Cardiac fibroblast (primary cell): ENCODE measurements around the gene MGAT5B.
"Not testable (repeated sequence)": the region's sequence is repeated elsewhere in the genome, so short reads cannot be mapped to it uniquely, and the experiment has no call there.

Experiments used
- DNase-seq, 2 donors: peaks; one replicate each; pipeline versions ENCODE4 v3.0.0 to v3.0.0-alpha.2; 2010; ENCODE audit warnings: low read depth in 2 of 2
- H3K4me3 ChIP-seq, 2 donors: replicated peaks in 1 of 2; 1 replicate in 1 of 2; 2 replicates in 1 of 2; pipeline ENCODE4 v1.5.1; 2011; ENCODE audit warnings: low read depth in 2 of 2, low read length in 2 of 2, mild to moderate bottlenecking in 2 of 2, moderate library complexity in 1 of 2
- TF ChIP-seq, protein P1 (sequence below): IDR thresholded peaks from one replicate; pipeline ENCODE4 v1.5.1; 2011; ENCODE audit warnings: low read depth, mild to moderate bottlenecking, low read length, inconsistent platforms

MGAT5B gene

DNA sequence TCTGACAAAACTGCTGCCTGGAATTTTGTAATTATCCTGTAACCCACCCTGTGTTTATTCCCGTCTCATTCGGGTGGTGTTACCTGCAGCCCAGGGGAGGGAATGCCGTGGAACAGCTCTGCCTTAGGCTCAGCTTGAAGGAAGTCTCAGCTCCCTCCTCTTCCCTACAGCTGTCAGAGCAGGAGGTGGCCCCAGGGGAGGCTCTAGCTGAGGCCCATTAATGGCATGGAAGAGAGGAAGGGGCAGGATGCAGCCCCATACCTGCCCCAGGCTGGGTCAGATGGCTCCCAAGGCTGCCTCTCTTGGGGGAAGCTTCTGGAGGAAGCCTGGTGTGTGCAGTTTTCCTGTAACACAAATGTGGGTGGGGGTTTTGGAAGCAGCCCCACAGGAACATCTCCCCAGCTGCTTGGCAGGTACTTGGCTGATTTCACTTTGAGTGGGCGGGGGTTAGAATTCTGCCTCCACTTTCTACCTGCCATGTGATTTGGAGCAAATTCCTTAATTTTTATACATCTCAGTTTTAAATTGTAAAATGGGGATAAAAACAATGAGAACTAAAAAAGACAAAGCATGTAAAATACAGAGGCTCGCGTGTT is 103.9 kb downstream of the MGAT5B start:
- no peak overlapping the region for H3K4me3 ChIP-seq
- TF ChIP-seq, protein P1, sequence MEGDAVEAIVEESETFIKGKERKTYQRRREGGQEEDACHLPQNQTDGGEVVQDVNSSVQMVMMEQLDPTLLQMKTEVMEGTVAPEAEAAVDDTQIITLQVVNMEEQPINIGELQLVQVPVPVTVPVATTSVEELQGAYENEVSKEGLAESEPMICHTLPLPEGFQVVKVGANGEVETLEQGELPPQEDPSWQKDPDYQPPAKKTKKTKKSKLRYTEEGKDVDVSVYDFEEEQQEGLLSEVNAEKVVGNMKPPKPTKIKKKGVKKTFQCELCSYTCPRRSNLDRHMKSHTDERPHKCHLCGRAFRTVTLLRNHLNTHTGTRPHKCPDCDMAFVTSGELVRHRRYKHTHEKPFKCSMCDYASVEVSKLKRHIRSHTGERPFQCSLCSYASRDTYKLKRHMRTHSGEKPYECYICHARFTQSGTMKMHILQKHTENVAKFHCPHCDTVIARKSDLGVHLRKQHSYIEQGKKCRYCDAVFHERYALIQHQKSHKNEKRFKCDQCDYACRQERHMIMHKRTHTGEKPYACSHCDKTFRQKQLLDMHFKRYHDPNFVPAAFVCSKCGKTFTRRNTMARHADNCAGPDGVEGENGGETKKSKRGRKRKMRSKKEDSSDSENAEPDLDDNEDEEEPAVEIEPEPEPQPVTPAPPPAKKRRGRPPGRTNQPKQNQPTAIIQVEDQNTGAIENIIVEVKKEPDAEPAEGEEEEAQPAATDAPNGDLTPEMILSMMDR = no peak
- no peak for DNase-seq

DNA sequence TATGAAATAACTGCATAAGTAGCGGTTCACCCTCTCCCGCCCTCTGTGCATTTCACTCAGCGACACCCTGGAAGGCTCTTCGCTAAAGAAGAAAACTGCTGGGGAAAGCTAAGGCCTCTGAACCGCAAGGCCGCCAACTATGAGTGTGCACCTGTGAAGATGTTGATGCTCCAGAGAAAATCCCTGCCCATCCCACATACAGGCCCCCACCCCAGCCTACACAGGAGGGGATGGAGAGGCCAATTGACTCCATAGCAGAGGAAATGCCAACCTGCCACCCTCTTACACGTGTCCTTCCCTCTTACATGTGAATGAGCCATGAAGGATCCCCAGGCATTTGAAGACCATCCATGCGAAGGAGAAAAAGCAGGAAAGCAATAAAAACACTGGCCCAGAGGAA is 104.8 kb downstream of the MGAT5B start:
- TF ChIP-seq, protein P1 = no peak
- no peak for DNase-seq
- no peak overlapping the region for H3K4me3 ChIP-seq

DNA sequence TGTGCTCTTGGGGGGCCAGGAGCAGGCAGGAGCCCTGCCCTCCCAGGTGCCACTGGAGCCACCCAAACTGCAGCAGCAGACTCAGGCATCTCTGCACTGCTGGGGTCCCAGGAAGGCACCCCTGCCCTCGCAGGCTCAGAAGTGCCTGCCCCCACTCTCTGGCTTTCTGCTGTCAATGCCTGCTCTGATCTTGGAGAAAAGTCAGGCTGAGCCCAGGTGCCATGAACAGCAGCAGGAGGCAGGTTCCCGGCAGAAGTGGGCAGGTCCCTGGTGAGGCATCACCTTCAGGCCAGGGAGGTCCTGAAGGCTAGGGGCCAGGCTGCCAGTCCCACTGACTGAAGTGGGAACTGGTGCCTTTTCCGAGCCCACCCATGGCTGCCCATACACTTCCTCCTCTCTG is 106.5 kb downstream of the MGAT5B start:
- no peak overlapping the region for H3K4me3 ChIP-seq
- TF ChIP-seq, protein P1 = no peak
- no peak for DNase-seq

DNA sequence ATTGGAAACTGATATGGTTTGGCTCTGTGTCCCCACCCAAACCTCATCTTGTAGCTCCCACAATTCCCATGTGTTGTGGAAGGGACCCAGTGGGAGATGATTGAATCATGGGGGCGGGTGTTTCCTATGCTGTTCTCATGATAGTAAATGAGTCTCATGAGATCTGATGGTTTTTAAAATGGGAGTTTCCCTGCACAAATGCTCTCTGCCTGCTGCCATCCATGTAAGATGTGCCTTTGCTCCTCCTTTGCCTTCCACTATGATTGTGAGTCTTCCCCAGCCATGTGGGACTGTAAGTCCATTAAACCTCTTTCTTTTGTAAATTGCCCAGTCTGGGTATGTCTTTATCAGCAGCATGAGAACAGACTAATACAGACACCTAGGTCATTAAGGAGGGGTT is 109.8 kb downstream of the MGAT5B start:
- not testable (repeated sequence) for H3K4me3 ChIP-seq, DNase-seq

DNA sequence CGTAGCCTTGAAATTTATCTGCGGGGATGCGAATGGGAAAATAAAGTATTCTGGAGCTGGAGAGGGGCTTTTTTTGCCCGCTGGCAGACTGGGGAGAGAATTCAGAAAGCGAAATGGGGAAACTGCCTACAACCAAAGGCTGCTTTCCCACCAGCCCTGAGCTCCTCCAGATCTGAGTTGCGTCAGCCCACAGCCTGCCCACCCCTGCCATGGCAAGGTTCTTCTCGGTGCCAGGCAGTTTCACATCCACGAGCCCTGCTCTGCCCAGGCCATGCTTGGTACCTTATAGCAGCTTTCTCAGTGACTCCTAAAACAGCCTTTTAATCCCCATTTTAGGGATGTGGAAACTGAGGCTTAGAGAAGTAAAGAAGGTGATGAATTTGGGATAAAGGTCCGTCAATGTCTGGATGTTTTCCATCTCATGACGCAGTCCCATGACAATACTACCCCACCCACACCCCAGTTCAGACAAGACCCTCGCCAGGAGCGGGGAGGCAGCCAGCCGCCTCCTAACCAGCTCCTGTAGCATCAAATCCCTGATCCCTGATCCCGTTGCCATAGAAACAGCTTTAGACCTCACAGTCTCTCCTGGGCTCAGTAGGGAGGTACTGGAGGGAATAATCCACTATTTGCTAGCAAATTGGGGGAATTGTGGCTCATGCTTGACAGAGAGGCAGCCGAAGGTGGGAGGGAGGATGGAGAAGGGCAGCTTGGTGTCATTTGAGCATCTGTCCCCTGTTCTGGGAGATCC is 113.5 kb downstream of the MGAT5B start:
- no peak for DNase-seq
- TF ChIP-seq, protein P1 = no peak
- no peak overlapping the region for H3K4me3 ChIP-seq

DNA sequence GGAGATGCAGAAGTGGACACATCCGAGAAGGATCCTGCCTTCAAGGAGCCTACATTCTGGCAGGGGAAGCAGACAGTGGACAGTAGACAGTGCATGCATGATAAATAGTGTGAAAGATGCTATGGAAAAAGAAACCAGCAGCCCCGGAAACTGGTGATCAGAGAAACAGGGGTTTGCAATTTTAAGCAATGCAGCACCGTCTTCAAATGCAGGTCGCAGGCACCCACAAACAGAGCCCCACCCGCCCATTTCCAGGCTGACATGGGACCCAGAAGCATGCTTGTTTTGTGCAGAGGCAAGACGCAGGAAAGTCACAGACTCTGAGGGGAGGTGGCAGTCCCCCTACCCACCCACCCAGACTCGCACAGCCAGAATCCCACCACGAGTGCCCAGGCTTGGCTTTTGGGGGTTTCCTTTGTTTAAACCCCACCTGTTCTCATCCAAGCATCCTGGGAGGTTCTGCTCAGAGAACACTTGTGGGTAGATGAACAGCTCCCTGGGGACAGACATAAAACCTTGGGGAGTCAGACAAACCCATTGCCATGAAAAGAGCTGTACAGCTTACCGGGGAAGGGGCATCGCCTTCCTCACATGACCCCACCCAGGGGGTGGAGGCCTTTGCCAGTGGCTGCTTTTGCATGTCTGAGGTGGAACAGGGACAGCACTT is 114.3 kb downstream of the MGAT5B start:
- no peak overlapping the region for H3K4me3 ChIP-seq
- DNase-seq = no peak
- TF ChIP-seq, protein P1 = no peak

DNA sequence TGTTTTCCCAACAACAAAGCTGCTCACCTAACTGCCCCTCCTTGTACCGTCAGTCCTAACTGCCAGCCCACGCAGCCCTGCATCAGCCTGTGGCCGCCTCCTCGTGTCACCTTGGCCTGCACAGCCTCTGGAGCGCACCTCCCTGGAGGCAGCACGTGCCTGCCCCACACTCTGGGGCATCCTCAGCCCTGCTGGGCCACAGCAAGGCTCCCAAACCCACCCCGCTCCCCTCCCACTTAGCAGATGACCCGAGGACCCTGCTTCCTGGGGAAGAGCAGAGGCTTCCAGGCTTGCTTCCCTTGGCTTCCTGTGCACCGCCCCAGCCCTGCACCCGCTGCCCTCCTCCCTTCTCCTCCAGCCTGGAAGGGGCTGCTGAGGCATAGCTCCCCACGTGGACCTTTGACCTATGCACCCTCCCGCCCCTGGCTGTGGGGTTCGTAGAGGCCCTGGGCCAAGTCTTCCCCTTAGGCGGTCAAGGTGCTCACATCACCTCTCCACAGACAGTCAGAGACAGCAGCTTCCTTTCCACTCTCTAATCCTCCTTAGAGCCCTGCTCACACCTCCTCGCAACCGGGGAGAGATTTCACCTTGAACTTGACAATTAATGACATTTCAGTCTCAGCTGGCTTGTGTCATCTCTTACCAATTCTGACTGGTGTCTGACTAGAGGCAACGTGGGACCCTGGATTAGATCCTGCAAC is 115.0 kb downstream of the MGAT5B start:
- TF ChIP-seq, protein P1 = no peak

More for the DNA sequence above, 115.0 kb downstream of the MGAT5B start:
- no peak overlapping the region for H3K4me3 ChIP-seq
- no peak for DNase-seq
